ENCODE data around the gene CLDN6.

CLDN6 gene

GRCh38 chr16:3030222-3031212 is 12.5 kb upstream of the CLDN6 start:
- TF ChIP-seq CTCF (conservative IDR thresholded peaks at IDR 0.05; ENCODE audit: low read depth, low read length): no peak
- no peak overlapping the region for H3K4me3 ChIP-seq (ENCODE audit: low read depth, low read length)
- no peak for DNase-seq (ENCODE audit: low read depth)

GRCh38 chr16:3029491-3030221 is 11.7 kb upstream of the CLDN6 start:
- peak overlapping the region; percentile 29 for H3K4me3 ChIP-seq (ENCODE audit: low read depth, low read length)
- peak; percentile 38 for DNase-seq (ENCODE audit: low read depth)

GRCh38 chr16:3028716-3029319 is 10.8 kb upstream of the CLDN6 start:
- H3K4me3 ChIP-seq (ENCODE audit: low read depth, low read length): no peak overlapping the region
- DNase-seq (ENCODE audit: low read depth): no peak
- no peak for TF ChIP-seq CTCF (conservative IDR thresholded peaks at IDR 0.05; ENCODE audit: low read depth, low read length)

More at GRCh38 chr16:3029491-3030221, 11.7 kb upstream of the CLDN6 start:
- TF ChIP-seq CTCF (conservative IDR thresholded peaks at IDR 0.05; ENCODE audit: low read depth, low read length): no peak

- peak; percentile 81 for DNase-seq (ENCODE audit: low read depth)
- H3K4me3 ChIP-seq (ENCODE audit: low read depth, low read length): no peak overlapping the region
- TF ChIP-seq CTCF (conservative IDR thresholded peaks at IDR 0.05; ENCODE audit: low read depth, low read length): peak; percentile 72
These were observed 10.2 kb upstream of the CLDN6 start for GRCh38 chr16:3027983-3028715.

GRCh38 chr16:3027489-3027795 is 9.5 kb upstream of the CLDN6 start:
- no peak for TF ChIP-seq CTCF (conservative IDR thresholded peaks at IDR 0.05; ENCODE audit: low read depth, low read length)
- H3K4me3 ChIP-seq (ENCODE audit: low read depth, low read length): no peak overlapping the region
- DNase-seq (ENCODE audit: low read depth): no peak

- H3K4me3 ChIP-seq (ENCODE audit: low read depth, low read length): no peak overlapping the region
- no peak for TF ChIP-seq CTCF (conservative IDR thresholded peaks at IDR 0.05; ENCODE audit: low read depth, low read length)
- DNase-seq (ENCODE audit: low read depth): no peak
These were observed 8.9 kb upstream of the CLDN6 start for GRCh38 chr16:3026609-3027488.

All from choroid plexus epithelial cell (primary cell).